Measurements from ENCODE around the gene MED13L.

GRCh38 chr12:116310082-116310481 is 32.6 kb upstream of the MED13L start:
- no peak for TF ChIP-seq CTCF (IDR thresholded peaks at IDR 0.05)
- TF ChIP-seq ZFX (IDR thresholded peaks at IDR 0.05; ENCODE audit: borderline replicate concordance): no peak

Measured in 22Rv1 (cell line).